Kidney tubule cell (primary cell): ENCODE results near the gene OR13J1.

Experiments
- DNase-seq: peaks from one replicate; pipeline ENCODE4 v3.0.0-alpha.2; 2018; ENCODE audit warnings: low spot score

OR13J1 gene

DNA sequence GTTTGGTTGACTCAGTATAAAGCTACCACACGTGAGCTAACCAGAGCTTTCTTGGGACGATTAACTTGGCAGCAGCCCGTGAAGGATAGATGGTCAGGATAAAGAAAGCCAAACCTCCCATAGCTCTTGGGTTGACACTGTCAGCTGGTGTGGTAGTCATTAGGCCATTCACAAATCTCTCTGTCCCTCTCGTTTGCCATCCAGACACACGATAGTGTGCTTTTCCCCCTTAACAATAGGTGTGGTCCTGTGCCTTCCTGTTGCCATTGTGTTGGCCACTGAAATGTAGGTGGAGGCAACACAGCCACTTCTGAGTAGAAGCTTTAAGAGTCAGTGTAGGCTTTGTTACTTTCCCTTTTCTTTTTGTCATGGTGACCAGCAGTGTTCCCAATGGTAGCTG lies 11.7 kb downstream of the OR13J1 start:
- no peak for DNase-seq

DNA sequence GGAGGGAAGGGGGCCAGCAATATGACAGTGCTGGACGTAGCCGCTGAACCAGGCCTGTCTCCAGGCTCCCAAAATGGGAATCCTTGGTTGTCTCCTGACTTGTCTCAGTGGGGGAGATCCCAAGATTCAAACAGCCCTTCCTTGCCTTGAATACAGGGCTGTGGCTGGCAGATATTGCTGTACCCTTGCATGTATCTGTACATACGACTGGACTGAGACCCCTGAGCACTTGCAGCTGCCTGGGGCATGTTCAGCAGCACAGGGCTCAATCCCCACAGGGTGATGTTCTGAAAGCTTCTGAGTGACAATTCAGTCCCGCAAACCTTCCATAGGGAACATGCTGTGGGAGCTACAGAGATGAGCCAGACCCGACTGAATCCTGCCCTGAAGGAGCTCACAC lies 13.3 kb downstream of the OR13J1 start:
- no peak for DNase-seq

DNA sequence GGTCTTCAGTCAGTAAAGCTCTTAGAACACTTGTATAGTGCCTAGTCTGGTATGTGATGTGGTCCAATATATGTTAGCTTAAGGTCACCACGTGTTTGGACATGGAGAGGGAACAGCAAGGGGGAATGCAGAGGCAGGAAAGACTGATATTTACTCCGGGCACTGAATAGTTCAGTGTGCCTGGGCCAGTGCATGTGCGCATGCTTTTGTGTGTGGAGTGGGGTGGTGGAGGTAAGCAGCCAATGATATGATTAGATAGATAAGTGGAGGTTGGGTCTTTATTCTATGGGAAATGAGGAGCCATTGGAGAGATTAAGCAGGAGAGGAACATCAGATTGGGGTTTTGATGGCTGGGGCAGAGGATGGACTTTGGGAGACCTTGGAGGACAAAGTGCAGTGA lies 14.0 kb downstream of the OR13J1 start:
- no peak for DNase-seq

DNA sequence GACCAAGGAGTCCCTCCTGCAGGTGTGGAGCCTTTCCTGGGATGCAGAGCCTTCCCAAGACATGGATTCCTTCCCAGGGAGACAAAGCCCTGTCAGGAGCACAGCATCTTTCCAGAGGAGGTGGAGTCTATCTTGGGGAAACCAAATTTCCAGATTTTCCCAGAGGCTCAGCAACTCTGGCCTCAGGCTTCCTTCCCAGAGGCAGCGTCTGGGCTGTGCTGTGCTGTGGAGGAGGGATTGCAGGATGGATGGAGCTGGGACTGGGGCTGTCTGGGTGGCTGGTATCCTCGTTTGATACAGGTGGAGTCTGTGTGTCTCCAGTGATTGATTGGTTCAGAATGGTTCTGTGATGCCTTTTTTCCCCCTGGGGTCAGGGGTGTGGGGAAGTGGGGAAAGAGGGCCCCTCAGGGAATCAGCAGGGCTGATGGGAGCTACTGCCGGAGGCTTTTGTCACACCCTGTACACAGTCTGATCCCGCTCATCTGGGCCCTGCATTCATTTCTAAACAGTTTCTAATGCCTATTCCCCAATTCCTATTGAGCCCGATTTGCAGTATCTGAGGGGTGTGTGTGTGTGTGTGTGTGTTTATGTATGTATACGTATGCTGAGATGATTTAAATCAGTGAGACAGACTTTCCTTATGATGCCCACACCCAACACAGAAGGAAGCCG lies 16.0 kb downstream of the OR13J1 start:
- DNase-seq: no peak

DNA sequence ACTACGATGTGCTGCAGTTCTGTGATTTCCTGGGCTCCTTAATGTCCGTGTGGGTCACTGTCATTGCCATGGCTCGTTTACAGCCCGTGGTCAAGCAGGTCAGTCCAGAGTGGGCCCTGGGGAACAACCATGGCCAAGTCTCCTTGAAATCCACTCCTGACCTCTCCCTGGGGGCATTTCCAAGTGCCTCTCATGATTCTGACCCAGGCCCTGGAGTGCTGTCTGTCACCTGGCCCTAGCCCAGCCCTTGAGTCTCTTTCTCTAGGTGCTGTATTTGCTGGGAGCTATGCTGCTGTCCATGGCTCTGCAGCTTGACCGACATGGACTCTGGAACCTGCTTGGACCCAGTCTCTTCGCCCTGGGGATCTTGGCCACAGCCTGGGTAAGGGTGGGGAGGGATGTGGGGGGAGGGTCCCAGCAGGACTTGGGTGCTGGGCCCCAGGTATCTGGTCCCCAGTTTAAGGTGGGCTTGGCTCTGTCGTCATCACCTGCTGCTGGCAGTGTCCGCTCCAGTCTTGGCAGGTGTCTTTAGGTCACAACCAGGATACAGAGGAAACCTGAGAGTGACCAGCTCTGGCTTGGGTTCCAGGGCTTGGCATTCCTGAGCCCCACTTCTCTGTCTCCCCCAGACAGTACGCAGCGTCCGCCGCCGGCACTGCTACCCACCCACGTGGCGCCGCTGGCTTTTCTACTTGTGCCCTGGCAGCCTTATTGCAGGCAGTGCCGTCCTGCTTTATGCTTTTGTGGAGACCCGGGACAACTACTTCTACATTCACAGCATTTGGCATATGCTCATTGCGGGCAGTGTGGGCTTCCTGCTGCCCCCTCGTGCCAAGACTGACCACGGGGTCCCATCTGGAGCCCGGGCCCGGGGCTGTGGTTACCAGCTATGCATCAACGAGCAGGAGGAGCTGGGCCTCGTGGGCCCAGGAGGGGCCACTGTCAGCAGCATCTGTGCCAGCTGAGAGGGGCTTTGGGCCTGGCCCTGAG lies 17.0 kb downstream of the OR13J1 start:
- no peak for DNase-seq

DNA sequence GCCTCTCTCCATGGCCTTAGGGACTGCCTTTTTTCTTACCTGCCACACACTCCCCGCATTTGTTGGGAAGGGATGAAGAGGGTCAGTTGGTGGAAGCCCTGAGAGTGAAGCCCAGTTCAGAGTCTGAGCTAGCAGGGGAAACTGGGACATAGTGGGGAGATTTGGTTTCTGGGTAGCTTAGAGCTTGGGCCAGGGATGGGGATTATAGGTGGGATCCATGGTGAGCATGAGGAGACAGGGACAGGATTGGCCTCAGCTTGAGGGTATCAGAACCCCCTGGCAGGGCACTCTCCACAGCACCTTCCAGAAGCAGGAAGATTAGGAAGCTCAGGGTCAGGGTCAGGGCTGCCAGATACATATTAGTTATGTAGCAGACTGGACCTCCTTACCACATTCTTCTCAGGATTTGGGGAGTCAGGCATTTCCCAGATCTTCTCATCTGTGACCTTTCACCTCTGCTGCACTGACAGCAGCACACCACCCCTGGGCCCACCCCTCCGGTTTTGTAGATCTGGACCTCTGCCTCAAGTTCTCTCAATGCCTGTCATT lies 17.9 kb downstream of the OR13J1 start:
- no peak for DNase-seq

DNA sequence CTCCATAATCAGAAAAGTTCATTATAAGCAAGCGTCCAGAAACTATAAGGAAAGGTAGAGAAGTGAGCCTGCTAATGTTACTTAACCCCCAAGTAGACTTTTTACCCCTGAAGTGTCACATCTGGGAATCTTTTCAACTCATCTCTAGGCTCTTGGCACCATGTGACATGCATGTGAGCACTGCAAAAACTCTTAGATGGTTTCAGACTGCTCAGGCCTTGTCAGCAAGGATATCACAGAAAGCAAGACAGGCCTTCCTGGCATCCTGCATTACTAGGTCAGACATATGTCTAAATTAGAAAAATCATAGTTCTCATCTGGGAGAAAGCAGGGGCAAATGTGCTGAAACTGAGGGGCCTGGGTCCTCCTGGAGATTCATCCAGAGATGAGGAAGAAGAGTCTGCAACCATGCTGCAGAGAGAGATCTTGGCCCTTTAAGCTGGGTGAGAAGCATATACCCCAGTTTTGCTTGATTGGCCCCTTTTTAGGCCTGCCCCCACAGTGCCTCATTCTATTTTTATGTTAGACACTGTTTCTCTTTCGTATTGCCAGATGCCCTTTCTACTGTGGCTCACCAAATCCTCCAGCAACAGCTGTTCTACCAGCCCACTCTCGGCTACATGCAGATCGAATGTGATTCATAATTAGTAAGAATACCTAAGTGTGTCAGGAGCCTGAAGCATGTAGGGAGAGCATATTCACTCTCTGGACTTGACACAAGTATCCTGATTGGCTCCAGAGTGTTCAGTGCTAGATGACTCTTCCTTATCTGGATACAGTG lies 22.2 kb downstream of the OR13J1 start:
- DNase-seq: peak; percentile 88

DNA sequence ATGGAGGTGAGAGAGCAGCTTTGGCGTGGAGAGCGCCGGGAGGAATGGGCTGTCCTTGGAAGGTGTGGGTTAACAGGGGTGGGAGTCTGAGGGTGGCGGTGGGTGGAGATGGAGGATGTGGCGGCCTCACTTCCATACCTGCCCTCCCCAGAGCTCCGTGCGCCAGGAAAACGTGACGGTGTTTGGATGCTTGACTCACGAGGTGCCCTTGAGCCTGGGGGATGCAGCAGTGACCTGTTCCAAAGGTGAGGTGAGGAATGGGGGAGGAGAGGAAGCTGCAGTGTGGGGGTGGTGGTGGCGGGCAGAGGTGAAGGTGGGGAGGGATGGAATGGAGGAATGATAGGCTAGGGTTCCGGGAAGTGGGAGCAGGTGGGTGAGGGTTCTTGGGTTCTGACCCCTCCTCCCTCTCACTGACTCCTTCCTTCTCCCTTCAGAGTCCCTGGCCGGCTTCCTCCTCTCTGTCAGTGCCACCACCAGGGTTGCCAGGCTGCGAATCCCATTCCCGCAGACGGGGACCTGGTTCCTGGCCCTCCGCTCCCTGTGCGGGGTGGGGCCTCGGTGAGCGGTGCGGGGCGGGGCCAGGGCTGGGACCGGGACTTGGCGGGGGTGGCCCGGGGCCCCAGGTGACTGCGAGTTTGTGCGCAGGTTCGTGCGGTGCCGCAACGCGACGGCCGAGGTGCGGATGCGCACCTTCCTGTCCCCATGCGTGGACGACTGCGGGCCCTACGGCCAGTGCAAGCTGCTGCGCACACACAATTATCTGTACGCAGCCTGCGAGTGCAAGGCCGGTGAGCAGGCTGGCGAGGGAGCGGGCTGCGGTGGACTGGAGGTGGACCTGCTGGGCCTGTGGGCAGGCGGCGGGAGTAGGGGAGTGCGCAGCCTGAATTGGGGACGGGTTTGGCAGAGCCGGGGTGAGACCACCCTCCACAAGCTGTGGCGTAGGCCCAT lies 24.1 kb downstream of the OR13J1 start:
- DNase-seq: peak; percentile 47

DNA sequence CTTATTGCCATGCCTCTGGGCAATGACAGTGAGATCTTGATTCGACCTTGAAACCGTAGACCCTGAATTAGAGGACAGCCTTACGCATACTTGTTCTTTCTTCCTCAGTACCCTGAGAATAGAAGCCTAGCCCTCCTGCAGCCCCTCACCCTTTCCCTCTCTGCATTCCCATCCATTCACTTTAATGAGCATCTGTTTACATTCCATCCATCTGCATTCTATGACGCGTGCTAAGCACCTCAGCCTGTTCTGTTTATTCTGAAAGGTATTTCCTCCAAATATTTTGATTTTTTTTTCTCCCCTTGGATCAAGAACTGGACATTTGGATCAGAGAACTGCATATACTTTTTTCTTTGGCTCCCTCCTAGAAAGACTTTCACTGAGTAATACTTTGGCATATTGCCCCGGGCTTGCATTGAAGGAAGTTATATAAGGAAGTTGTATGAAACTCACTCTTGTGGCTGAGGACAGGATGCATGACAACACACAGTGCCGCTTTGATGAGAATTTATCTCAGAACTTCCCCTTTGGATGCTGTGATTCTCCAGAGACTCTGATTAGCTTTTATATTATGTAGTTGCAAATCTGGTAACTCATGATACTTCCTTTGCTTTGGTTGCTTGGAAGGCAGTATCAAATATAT lies 25.5 kb downstream of the OR13J1 start:
- DNase-seq: peak; percentile 93

DNA sequence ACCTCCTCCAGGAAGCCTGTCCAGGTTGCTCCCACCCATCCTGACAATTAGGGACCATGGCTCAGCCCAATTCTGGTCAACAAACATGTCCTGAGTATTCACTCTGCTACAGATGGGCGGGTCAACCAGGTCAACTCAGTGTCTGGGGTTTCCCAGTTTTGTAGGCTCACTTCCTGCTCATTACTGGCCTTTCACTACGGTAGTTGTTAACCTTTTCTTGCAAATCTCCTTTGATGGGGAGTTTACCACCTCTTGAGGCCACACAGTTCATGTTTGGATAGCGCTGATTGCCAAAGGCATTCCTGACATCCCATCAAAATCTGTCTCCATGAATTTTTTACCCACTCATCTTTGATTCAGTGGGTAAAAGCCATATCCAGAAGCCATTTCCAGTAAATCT lies 27.4 kb downstream of the OR13J1 start:
- peak; percentile 11 for DNase-seq

DNA sequence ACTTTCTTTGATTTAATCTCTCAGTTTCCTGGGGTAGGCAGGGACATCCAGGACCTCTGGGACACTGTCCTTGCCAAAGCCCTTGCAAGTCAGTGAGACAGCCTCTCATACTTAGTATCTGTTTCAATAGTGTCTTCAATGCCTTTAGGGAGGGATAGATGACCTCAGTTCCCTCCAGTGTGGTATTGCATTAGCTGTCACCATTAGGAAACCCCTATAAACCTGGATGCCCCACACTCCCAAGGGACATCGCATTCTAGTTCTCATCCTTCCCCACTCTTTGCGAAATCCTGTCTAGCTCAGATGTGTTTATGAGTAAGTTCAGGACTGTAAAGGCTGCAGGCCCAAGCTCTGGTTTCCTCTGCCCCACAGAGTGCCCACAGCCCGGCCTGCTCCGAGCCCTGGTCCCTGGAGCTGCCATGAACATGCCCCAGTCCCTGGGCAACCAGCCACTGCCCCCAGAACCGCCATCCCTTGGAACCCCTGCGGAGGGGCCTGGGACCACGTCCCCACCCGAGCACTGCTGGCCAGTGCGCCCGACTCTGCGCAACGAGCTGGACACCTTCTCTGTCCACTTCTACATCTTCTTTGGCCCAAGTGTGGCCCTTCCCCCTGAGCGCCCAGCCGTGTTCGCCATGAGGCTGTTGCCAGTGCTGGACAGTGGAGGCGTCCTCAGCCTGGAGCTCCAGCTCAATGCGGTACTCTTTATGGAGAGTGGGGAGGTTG lies 28.0 kb downstream of the OR13J1 start:
- no peak for DNase-seq

DNA sequence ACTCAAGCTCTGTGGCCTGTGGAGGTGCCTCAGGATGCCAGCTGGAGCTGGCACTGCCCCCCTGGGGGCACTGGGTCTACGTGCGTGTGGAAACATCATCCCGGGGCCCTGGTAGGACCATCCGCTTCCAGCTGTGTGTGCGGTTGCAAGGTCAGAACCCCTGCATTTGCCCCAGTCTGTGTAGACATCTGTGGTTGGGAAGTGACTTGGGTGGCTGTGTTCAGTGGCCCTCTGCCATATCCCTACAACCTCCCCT lies 28.6 kb downstream of the OR13J1 start:
- DNase-seq: no peak

DNA sequence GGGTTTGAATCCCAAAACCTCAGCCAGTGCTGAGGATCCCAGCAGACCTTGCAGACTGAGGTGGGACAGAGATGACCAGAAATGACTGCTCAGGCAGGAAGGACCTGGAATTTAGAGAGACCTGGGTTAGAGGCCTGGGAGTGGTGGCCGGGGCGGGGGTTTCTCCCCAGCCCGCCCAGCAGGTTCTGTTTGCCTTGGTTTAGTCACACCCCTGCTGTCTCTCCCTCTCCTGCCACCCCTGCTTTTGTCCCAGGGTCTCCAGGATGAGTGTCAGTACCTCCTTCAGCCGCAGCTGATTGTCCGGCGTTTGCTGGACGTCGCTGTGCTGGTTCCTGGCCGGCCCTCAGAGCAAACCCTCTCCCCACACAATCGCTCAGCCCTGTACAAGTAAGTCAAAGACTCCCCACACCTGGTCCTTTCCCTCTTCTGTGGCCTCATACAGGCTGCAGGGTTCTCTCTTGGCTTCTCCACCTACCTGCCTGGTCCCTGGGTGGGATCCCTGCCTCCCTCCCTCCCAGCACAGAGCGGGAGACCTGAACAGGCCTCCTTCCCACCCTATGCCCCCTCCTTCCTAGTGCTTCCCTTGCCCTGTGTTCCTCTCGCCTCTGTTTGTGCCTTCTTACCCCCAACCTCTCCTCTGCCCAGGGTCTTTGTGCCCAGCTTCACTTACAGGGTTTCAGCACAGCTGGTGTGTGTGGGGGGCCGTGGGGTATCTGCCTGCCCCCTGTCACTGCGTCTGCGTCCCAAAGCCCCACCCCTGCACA lies 29.1 kb downstream of the OR13J1 start:
- DNase-seq: no peak

DNA sequence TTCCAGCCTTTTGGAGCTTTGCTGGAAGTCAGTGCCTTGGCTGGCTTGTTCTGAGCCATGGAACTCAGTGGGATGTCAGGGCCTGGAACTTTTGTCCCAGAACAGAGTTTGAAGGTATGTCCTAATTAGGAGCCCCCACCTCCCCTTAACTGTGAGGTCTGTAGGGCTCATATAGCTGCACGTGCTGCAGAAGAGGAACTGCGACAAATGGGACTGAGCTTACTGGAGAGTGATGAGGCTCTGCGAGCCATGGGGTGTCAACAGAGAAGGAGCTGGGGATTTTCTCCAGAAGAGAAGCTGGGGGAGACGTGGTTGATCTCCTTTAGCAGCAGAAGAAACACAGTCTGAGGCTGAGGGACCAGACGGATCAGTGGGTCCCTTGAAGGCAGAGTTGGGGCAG lies 30.3 kb downstream of the OR13J1 start:
- no peak for DNase-seq

DNA sequence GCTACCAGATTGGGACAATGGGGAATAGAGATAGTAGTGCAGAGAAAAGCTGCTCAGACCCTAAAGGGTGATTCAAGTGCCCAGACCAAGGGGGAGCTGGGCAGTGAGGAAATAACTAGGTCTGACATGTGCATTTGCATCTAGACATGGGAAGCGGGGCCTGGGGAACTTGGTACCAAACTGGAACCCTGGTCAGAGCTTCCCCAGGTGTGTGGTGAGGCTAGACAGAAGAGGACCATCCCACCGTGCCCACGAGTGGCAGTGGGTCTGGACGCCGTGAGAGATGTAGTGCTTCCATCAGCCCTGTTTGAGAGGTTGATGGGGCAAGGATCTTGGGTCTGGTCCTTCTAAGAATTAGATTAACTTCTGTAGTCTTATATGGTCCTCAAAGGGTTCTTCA lies 33.6 kb downstream of the OR13J1 start:
- no peak for DNase-seq

DNA sequence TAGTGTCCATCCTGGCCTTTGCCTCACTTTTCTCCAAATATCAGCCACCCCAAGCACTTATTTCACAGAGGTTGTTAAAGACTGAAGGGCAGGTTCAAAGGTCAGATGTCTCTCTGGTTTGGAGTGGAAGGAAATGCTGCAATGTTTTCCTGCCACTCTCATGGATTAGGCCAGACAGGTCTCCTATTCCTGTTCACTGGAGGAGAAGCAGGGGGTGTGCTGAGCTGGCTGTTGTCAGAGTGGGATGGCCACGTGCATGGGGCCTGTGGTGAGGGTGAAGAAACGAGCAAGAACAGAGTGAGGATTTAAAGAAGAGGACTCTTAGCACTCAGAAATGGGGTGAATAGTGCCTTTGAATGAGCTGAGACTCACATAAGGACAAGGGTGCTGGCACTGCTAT lies 34.4 kb downstream of the OR13J1 start:
- DNase-seq: no peak

DNA sequence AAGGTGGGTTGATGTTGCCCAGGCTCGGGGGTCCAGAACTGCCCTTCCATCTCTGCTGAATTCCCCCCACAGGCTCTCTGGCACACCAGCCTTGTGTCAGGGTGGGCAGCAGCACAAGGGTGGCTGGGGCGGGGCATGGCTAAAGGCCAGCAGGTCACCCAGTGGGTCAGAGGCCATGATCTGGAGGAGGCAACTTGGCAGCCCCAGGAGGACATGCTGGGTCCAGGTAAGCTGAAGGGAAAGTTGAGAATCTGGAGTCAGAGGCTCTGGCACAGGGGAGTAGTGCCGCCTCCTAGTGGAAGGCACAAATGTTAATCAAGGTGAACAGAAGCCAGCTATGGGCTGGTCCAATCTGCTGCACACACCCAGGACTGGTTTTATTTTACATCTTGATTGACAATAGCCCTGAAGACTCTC lies 35.0 kb downstream of the OR13J1 start:
- DNase-seq: no peak

DNA sequence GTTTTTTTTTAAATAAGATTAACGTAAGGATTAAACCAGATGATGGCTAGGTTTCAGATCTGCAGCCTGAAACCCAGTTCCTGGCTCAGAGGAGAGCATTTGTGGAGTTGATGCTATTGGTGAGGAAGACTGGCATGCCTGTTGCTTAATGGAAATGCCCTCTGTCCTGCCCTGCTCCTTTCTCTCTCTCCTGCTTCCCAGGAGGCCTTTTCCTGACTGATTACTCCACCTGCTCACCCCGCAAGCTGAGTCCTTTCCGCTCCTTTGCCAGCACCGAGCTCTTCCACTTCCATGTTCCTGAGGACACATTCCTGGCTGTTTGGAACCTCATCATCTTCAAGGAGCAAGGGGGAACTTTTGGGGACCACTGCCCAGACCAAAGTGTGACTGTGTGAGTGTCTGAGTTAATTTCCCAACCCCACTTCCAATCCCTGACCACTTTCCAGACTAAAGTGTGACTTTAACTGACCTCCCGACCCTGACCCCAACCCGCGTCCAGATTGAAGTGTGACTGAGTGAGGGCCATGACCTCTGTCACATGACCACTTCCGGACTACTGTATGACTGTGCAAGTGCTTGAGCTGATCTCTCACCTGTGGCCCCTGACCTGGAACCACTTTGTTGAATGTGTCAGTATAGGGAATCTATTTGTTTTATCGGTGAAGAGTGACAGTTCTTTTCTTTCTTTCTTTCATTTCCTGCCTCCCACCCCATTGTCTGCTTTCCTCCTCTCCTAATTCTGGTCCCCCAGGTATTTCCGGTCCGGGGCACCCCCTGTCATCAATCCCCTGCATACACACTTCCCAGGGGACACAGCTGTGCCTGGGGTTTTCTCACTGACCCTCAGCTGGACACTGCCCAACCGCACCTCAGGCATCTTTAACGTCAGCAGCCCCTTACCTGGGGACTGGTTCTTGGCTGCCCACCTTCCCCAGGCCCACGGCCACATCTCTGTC lies 35.7 kb downstream of the OR13J1 start:
- no peak for DNase-seq
